SJCRH30 (cell line): ENCODE measurements around the gene P2RY8. TPM values are rescaled to one million over a fixed set of nuclear protein-coding genes. Genes with fewer than 3 reads are reported as not detected.
"Not testable (repeated sequence)": the region's sequence is repeated elsewhere in the genome, so short reads cannot be mapped to it uniquely, and the experiment has no call there.

Experiments
- DNase-seq, 2 experiments: peaks; one replicate each; pipeline ENCODE4 v3.0.0-alpha.2; 2015 to 2020
- H3K27ac ChIP-seq: fragments of 250-450 bp; sonication (Bioruptor Pico); 2 replicates; pipeline ENCODE4 v1.5.1; 2020; ENCODE audit warnings: mild to moderate bottlenecking, moderate library complexity
- H3K27me3 ChIP-seq: fragments of 250-450 bp; sonication (Bioruptor Pico); 2 replicates; pipeline ENCODE4 v1.5.1; 2020; ENCODE audit warnings: mild to moderate bottlenecking, moderate library complexity
- H3K36me3 ChIP-seq: fragments of 250-450 bp; sonication (Bioruptor Pico); 2 replicates; pipeline ENCODE4 v1.5.1; 2020; ENCODE audit warnings: mild to moderate bottlenecking, moderate library complexity
- H3K4me1 ChIP-seq: fragments of 250-450 bp; sonication (Bioruptor Pico); 2 replicates; pipeline ENCODE4 v1.5.1; 2020; ENCODE audit warnings: mild to moderate bottlenecking, moderate library complexity
- H3K4me3 ChIP-seq: fragments of 250-450 bp; sonication (Bioruptor Pico); 2 replicates; pipeline ENCODE4 v1.5.1; 2020; ENCODE audit warnings: mild to moderate bottlenecking, moderate library complexity
- H3K9me3 ChIP-seq: fragments of 250-450 bp; sonication (Bioruptor Pico); replicated peaks from 2 replicates; pipeline ENCODE4 v1.5.1; 2020; ENCODE audit warnings: mild to moderate bottlenecking, moderate library complexity
- total RNA-seq: library from RNA; depleted of rRNA; stranded (reverse); fragments of >200 nt; shearing (Covaris generic); gene quantifications from 2 replicates; pipeline ENCODE4 v1.2.3, GENCODE V29; 2014

P2RY8 gene
- total RNA-seq, 1 experiment from 2014 or later, result 0.08 TPM

GRCh38 chrX:1475881-1476280 is 61.1 kb downstream of the P2RY8 start:
- Histone ChIP-seq H3K27me3 (no peaks in the 10 kb centered on the region), H3K36me3 (no peaks in the 10 kb centered on the region), H3K4me3 (no peak overlapping the region), H3K4me1 (peaks cover 8% of the 10 kb centered on the region), H3K9me3 (0 out of 2 replicates have a peak, but pooled peaks cover 2% of the 10 kb centered on the region), H3K27ac (no peak overlapping the region)
- no peak for DNase-seq

GRCh38 chrX:1475481-1475880 is 61.5 kb downstream of the P2RY8 start:
- no peaks in the 10 kb centered on the region for H3K36me3 ChIP-seq
- no peak for DNase-seq
- no peaks in the 10 kb centered on the region for H3K27me3 ChIP-seq
- 0 out of 2 replicates have a peak, but pooled peaks cover 2% of the 10 kb centered on the region for H3K9me3 ChIP-seq
- H3K27ac ChIP-seq, result no peak overlapping the region
- peaks cover 8% of the 10 kb centered on the region for H3K4me1 ChIP-seq
- H3K4me3 ChIP-seq, result no peak overlapping the region

GRCh38 chrX:1474593-1474992 is 62.4 kb downstream of the P2RY8 start:
- not testable (repeated sequence) for H3K9me3 ChIP-seq, H3K36me3 ChIP-seq, H3K4me3 ChIP-seq, H3K27me3 ChIP-seq, DNase-seq, H3K4me1 ChIP-seq, H3K27ac ChIP-seq

GRCh38 chrX:1472975-1473374 is 64.0 kb downstream of the P2RY8 start:
- peaks cover 17% of the 10 kb centered on the region for H3K4me1 ChIP-seq
- DNase-seq, result no peak
- H3K9me3 ChIP-seq, result no peaks in the 10 kb centered on the region
- H3K27me3 ChIP-seq, result no peaks in the 10 kb centered on the region
- no peak overlapping the region for H3K27ac ChIP-seq
- no peaks in the 10 kb centered on the region for H3K36me3 ChIP-seq
- H3K4me3 ChIP-seq, result no peak overlapping the region

- Histone ChIP-seq H3K9me3 (no peaks in the 10 kb centered on the region), H3K27ac (peak overlapping the region; percentile 50), H3K4me3 (no peak overlapping the region), H3K27me3 (peaks cover 3% of the 10 kb centered on the region; the same call in 1 of the 2 replicates), H3K4me1 (peaks cover 36% of the 10 kb centered on the region), H3K36me3 (no peaks in the 10 kb centered on the region)
- peak; percentile 93 to 94 for DNase-seq
These were observed 68.7 kb downstream of the P2RY8 start for GRCh38 chrX:1468250-1468772.

- DNase-seq, result no peak
- H3K4me3 ChIP-seq, result no peak overlapping the region
- H3K36me3 ChIP-seq, result no peaks in the 10 kb centered on the region
- no peak overlapping the region for H3K27ac ChIP-seq
- peaks cover 36% of the 10 kb centered on the region for H3K4me1 ChIP-seq
- no peaks in the 10 kb centered on the region for H3K9me3 ChIP-seq
- peaks cover 3% of the 10 kb centered on the region; the same call in 1 of the 2 replicates for H3K27me3 ChIP-seq
These were observed 69.9 kb downstream of the P2RY8 start for GRCh38 chrX:1466971-1467561.

GRCh38 chrX:1466232-1466661 is 70.7 kb downstream of the P2RY8 start:
- H3K27me3 ChIP-seq, result peaks cover 3% of the 10 kb centered on the region; the same call in 1 of the 2 replicates
- H3K4me3 ChIP-seq, result no peak overlapping the region
- H3K27ac ChIP-seq, result no peak overlapping the region
- no peak for DNase-seq
- peaks cover 28% of the 10 kb centered on the region for H3K4me1 ChIP-seq
- no peaks in the 10 kb centered on the region for H3K9me3 ChIP-seq
- H3K36me3 ChIP-seq, result no peaks in the 10 kb centered on the region

GRCh38 chrX:1465286-1466231 is 71.4 kb downstream of the P2RY8 start:
- H3K27me3 ChIP-seq, result peaks cover 3% of the 10 kb centered on the region; the same call in 1 of the 2 replicates
- peak; percentile 36 to 52 for DNase-seq

GRCh38 chrX:1464971-1465285 is 72.1 kb downstream of the P2RY8 start:
- peaks cover 3% of the 10 kb centered on the region; the same call in 1 of the 2 replicates for H3K27me3 ChIP-seq

More at GRCh38 chrX:1465286-1466231, 71.4 kb downstream of the P2RY8 start:
- Histone ChIP-seq H3K9me3 (no peaks in the 10 kb centered on the region), H3K4me1 (peaks cover 28% of the 10 kb centered on the region), H3K4me3 (no peak overlapping the region; the same call in 1 of the 2 replicates), H3K36me3 (no peaks in the 10 kb centered on the region), H3K27ac (no peak overlapping the region)

GRCh38 chrX:1464041-1464970 is 72.7 kb downstream of the P2RY8 start:
- peaks cover 3% of the 10 kb centered on the region; the same call in 1 of the 2 replicates for H3K27me3 ChIP-seq
- H3K4me1 ChIP-seq, result peaks cover 24% of the 10 kb centered on the region
- no peaks in the 10 kb centered on the region for H3K9me3 ChIP-seq
- no peaks in the 10 kb centered on the region for H3K36me3 ChIP-seq
- no peak overlapping the region for H3K27ac ChIP-seq
- peak in 1 of 2 experiments; percentile 36 for DNase-seq
- no peak overlapping the region for H3K4me3 ChIP-seq

More at GRCh38 chrX:1464971-1465285, 72.1 kb downstream of the P2RY8 start:
- no peaks in the 10 kb centered on the region for H3K36me3 ChIP-seq
- H3K4me1 ChIP-seq, result peaks cover 28% of the 10 kb centered on the region
- no peak overlapping the region for H3K27ac ChIP-seq
- DNase-seq, result peak in 1 of 2 experiments; percentile 43
- H3K9me3 ChIP-seq, result no peaks in the 10 kb centered on the region
- no peak overlapping the region; the same call in 1 of the 2 replicates for H3K4me3 ChIP-seq

GRCh38 chrX:1463581-1463980 is 73.4 kb downstream of the P2RY8 start:
- no peak overlapping the region for H3K27ac ChIP-seq
- DNase-seq, result no peak
- peaks cover 21% of the 10 kb centered on the region for H3K4me1 ChIP-seq
- H3K36me3 ChIP-seq, result no peaks in the 10 kb centered on the region
- peaks cover 3% of the 10 kb centered on the region; the same call in 1 of the 2 replicates for H3K27me3 ChIP-seq
- no peak overlapping the region for H3K4me3 ChIP-seq
- H3K9me3 ChIP-seq, result no peaks in the 10 kb centered on the region

- Histone ChIP-seq H3K36me3 (no peaks in the 10 kb centered on the region), H3K4me3 (no peak overlapping the region), H3K4me1 (peaks cover 17% of the 10 kb centered on the region), H3K9me3 (no peaks in the 10 kb centered on the region), H3K27ac (no peak overlapping the region), H3K27me3 (peaks cover 3% of the 10 kb centered on the region; the same call in 1 of the 2 replicates)
- no peak for DNase-seq
These were observed 74.3 kb downstream of the P2RY8 start for GRCh38 chrX:1462596-1463251.

- DNase-seq, result no peak
- H3K27me3 ChIP-seq, result peaks cover 3% of the 10 kb centered on the region; the same call in 1 of the 2 replicates
- no peaks in the 10 kb centered on the region for H3K9me3 ChIP-seq
- H3K4me3 ChIP-seq, result no peak overlapping the region
- peaks cover 12% of the 10 kb centered on the region for H3K4me1 ChIP-seq
- H3K27ac ChIP-seq, result no peak overlapping the region
- H3K36me3 ChIP-seq, result no peaks in the 10 kb centered on the region
These were observed 74.9 kb downstream of the P2RY8 start for GRCh38 chrX:1462110-1462509.

GRCh38 chrX:1455948-1456280 is 81.1 kb downstream of the P2RY8 start:
- H3K27me3 ChIP-seq, result no peaks in the 10 kb centered on the region
- DNase-seq, result no peak
- no peaks in the 10 kb centered on the region for H3K36me3 ChIP-seq
- no peaks in the 10 kb centered on the region for H3K9me3 ChIP-seq
- H3K4me3 ChIP-seq, result no peak overlapping the region
- no peak overlapping the region for H3K27ac ChIP-seq
- no peaks in the 10 kb centered on the region for H3K4me1 ChIP-seq
